GM18951 (cell line): Measurements from ENCODE around the gene TSPAN19.

Source experiments
- POLR2A ChIP-seq: IDR thresholded peaks from 4 replicates; pipeline ENCODE4 v1.6.1; 2011; ENCODE audit warnings: mild to moderate bottlenecking; ENCODE audit not compliant: insufficient read length, insufficient read depth; ENCODE audit errors: extremely low read depth
- in situ Hi-C: fragments of 300-500 bp; cut with MboI; formaldehyde crosslinking; loops from one replicate; pipeline ENCODE4 v1.12.0; 2022; ENCODE audit warnings: low sequenced_read_pairs, mixed read lengths, inconsistent platforms; ENCODE audit not compliant: unreplicated experiment

The TSPAN19 gene

DNA sequence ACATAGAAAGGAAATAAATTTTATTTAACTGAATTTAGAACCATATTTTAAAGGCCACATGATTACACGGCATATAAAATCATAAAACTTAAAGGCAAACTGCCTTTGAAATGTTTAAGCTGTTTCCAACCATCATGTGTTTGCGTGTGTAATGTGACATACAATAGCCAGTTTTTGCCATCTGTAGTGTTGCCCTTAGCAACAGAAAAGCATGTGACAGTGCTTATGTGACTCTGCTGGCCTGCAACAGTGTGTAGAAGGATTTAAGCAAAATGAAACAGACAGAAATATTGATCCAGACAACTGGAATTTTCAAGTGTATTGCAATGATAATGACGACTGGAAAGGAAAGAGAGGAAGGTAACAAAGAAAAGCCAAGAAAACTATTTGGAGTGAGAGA lies 49.5 kb downstream of the TSPAN19 start:
- no peak for TF ChIP-seq POLR2A
- in situ Hi-C loops = no loop called here

DNA sequence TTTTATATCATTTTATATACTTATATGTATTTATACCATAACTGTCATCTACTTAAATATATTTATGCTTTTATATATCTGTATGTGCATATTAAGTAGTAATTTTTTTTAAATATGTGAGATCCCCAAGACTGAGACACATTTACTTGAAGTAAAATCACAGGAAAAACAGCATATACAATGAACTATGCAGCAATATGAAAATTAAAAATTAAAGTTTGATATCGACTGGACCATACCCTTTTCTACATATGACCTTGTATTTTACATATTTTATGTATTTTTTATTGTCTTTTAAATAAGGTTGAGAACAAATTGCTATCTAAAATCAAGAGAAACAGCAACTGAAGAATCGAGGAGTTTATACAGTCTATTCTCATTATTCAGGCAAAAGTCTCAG lies 50.0 kb downstream of the TSPAN19 start:
- TF ChIP-seq POLR2A = no peak
- in situ Hi-C loops = no loop called here

DNA sequence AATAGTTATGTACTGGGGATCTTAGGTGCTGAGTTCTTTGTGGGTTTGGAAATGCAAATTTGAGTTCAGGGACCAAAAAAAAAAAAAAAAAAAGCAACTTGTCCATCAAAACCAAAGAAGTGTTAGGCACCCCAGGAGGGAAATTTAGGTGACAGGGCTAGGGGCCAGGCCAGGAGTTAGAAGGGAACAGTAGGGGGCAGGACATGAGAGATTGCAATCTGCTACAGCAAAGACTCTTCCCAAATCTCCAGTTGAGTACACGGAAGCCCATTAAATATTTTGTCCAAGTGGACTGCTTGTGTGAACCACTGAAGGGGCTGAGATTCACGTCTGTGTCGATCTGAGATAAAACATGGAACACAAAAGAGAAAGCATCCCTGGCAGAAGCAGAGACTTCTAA lies 52.8 kb downstream of the TSPAN19 start:
- TF ChIP-seq POLR2A = no peak

GRCh38 chr12:84982888-84983287 lies 53.2 kb downstream of the TSPAN19 start:
- in situ Hi-C loops = no loop called here
- no peak for TF ChIP-seq POLR2A

More for the DNA sequence above, 52.8 kb downstream of the TSPAN19 start:
- in situ Hi-C loops = no loop called here

- TF ChIP-seq POLR2A = no peak
Observed at GRCh38 chr12:84978921-84979320, 57.2 kb downstream of the TSPAN19 start.

DNA sequence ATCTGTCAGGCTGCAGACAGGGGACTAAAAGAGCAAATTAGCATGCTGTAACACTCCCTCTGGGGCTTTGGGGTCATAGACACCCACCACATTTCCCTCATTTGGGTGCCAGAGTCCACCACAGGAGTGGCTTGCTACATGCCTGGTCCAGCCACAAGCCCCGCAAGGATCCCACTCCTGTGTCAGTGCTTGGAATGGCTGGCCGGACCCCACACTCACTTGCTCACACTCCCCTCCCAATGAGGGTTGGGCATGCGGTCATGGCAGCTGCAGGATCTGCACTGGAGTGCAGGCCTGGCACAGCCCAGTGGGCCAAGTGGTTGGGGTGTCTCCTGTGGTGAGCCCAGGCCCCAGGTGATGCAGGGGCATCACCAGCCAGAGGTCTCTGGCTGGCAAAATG lies 59.9 kb downstream of the TSPAN19 start:
- in situ Hi-C loops = no loop called here
- TF ChIP-seq POLR2A = no peak

More at GRCh38 chr12:84978921-84979320, 57.2 kb downstream of the TSPAN19 start:
- in situ Hi-C loops = no loop called here

GRCh38 chr12:84974155-84974815 lies 61.8 kb downstream of the TSPAN19 start:
- in situ Hi-C loops = no loop called here

GRCh38 chr12:84973026-84973425 lies 63.1 kb downstream of the TSPAN19 start:
- no peak for TF ChIP-seq POLR2A
- in situ Hi-C loops = no loop called here

More at GRCh38 chr12:84974155-84974815, 61.8 kb downstream of the TSPAN19 start:
- TF ChIP-seq POLR2A = no peak

GRCh38 chr12:84969226-84969625 lies 66.9 kb downstream of the TSPAN19 start:
- in situ Hi-C loops = no loop called here
- TF ChIP-seq POLR2A = no peak
